ENCODE results near the gene FRMPD2. TPM values are rescaled to one million over a fixed set of nuclear protein-coding genes. Genes with fewer than 3 reads are reported as not detected.

FRMPD2 gene
- total RNA-seq, 1 experiment from 2014 or later = 1.3 TPM

- no TSS peak for BruUV-seq (replicated peaks)
- ChIA-PET POLR2A (no interaction called here), CTCF (interaction anchor here (0.7 to 1.1 kb wide), 5 partner anchors 8 to 72 kb away, joined by 3 to 5 read pairs (median 3); no protein-coding TSS in a partner anchor)
- intact Hi-C loops (cut with micrococcal nuclease) = loop anchor here (1.0 kb wide), 1 partner anchor 74 kb away; no protein-coding TSS in a partner anchor
- peaks cover 12% of the 10 kb centered on the region for H3K4me1 Mint-ChIP-seq (ENCODE audit: insufficient read depth, unreplicated experiment)
- no peaks in the 10 kb centered on the region for H3K36me3 Mint-ChIP-seq (ENCODE audit: insufficient read depth, unreplicated experiment)
- H3K27ac Mint-ChIP-seq (ENCODE audit: low read depth, unreplicated experiment) = no peak overlapping the region
- no peaks in the 10 kb centered on the region for H3K9me3 Mint-ChIP-seq (ENCODE audit: unreplicated experiment)
- no peak overlapping the region for H3K4me3 Mint-ChIP-seq (ENCODE audit: unreplicated experiment)
- DNase-seq (ENCODE audit: unreplicated experiment) = no peak
- H3K27me3 Mint-ChIP-seq (ENCODE audit: insufficient read depth, unreplicated experiment) = peaks cover 44% of the 10 kb centered on the region
- TF ChIP-seq CTCF (IDR thresholded peaks at IDR 0.05; ENCODE audit: unreplicated experiment) = no peak
These were observed 59.6 kb downstream of the FRMPD2 start for GRCh38 chr10:48214716-48215485.

GRCh38 chr10:48213047-48213446, 61.4 kb downstream of the FRMPD2 start:
- no peak for DNase-seq (ENCODE audit: unreplicated experiment)
- BruUV-seq (replicated peaks) = no TSS peak
- ChIA-PET POLR2A (no interaction called here), CTCF (no interaction called here)
- intact Hi-C loops (cut with micrococcal nuclease) = no loop called here
- no peaks in the 10 kb centered on the region for H3K9me3 Mint-ChIP-seq (ENCODE audit: unreplicated experiment)
- no peak overlapping the region for H3K27ac Mint-ChIP-seq (ENCODE audit: low read depth, unreplicated experiment)
- no peaks in the 10 kb centered on the region for H3K36me3 Mint-ChIP-seq (ENCODE audit: insufficient read depth, unreplicated experiment)
- H3K4me1 Mint-ChIP-seq (ENCODE audit: insufficient read depth, unreplicated experiment) = peaks cover 12% of the 10 kb centered on the region
- no peak for TF ChIP-seq CTCF (IDR thresholded peaks at IDR 0.05; ENCODE audit: unreplicated experiment)
- H3K4me3 Mint-ChIP-seq (ENCODE audit: unreplicated experiment) = no peak overlapping the region
- peaks cover 32% of the 10 kb centered on the region for H3K27me3 Mint-ChIP-seq (ENCODE audit: insufficient read depth, unreplicated experiment)

GRCh38 chr10:48211777-48212176, 62.7 kb downstream of the FRMPD2 start:
- ChIA-PET POLR2A (no interaction called here), CTCF (interaction anchor here (0.6 kb wide), 1 partner anchor 67 kb away, joined by 3 read pairs; no protein-coding TSS in a partner anchor)
- BruUV-seq (replicated peaks) = no TSS peak
- Mint-ChIP-seq H3K27ac (ENCODE audit: low read depth, unreplicated experiment) (no peak overlapping the region), H3K9me3 (ENCODE audit: unreplicated experiment) (no peaks in the 10 kb centered on the region), H3K4me1 (ENCODE audit: insufficient read depth, unreplicated experiment) (peaks cover 12% of the 10 kb centered on the region), H3K27me3 (ENCODE audit: insufficient read depth, unreplicated experiment) (peaks cover 32% of the 10 kb centered on the region), H3K4me3 (ENCODE audit: unreplicated experiment) (no peak overlapping the region), H3K36me3 (ENCODE audit: insufficient read depth, unreplicated experiment) (no peaks in the 10 kb centered on the region)
- intact Hi-C loops (cut with micrococcal nuclease) = no loop called here
- TF ChIP-seq CTCF (IDR thresholded peaks at IDR 0.05; ENCODE audit: unreplicated experiment) = no peak
- DNase-seq (ENCODE audit: unreplicated experiment) = no peak

GRCh38 chr10:48210966-48211365, 63.5 kb downstream of the FRMPD2 start:
- Mint-ChIP-seq H3K4me3 (ENCODE audit: unreplicated experiment) (no peak overlapping the region), H3K27me3 (ENCODE audit: insufficient read depth, unreplicated experiment) (peaks cover 32% of the 10 kb centered on the region), H3K27ac (ENCODE audit: low read depth, unreplicated experiment) (no peak overlapping the region), H3K4me1 (ENCODE audit: insufficient read depth, unreplicated experiment) (peaks cover 7% of the 10 kb centered on the region), H3K36me3 (ENCODE audit: insufficient read depth, unreplicated experiment) (no peaks in the 10 kb centered on the region), H3K9me3 (ENCODE audit: unreplicated experiment) (no peaks in the 10 kb centered on the region)
- intact Hi-C loops (cut with micrococcal nuclease) = no loop called here
- no peak for TF ChIP-seq CTCF (IDR thresholded peaks at IDR 0.05; ENCODE audit: unreplicated experiment)
- POLR2A ChIA-PET = no interaction called here
- CTCF ChIA-PET = no interaction called here
- DNase-seq (ENCODE audit: unreplicated experiment) = no peak
- BruUV-seq (replicated peaks) = no TSS peak

All from MCF 10A (cell line).